Gastroesophageal sphincter (tissue), 3 donors: ENCODE data around the gene WTIP.

Experiments
- CTCF ChIP-seq, 4 experiments: fragments of 200-600 bp in 2 of 4; fragments of 450-650 bp in 2 of 4; sonication (generic) in 1 of 4; IDR thresholded peaks; one replicate each; pipeline ENCODE4 v1.5.1; 2017 to 2019; ENCODE audit warnings: antibody characterized with exemption in 4 of 4, mild to moderate bottlenecking in 2 of 4, moderate library complexity in 2 of 4
- EP300 ChIP-seq: sonication (generic); formaldehyde crosslinking; IDR thresholded peaks from one replicate; pipeline ENCODE4 v1.6.1; 2017; ENCODE audit warnings: antibody characterized with exemption, mild to moderate bottlenecking
- POLR2A ChIP-seq, 2 donors: fragments of 450-650 bp; IDR thresholded peaks; one replicate each; pipeline ENCODE4 v1.6.1; 2017; ENCODE audit warnings: antibody characterized with exemption in 2 of 2, mild to moderate bottlenecking in 2 of 2, moderate library complexity in 1 of 2
- POLR2AphosphoS5 ChIP-seq: sonication (generic); formaldehyde crosslinking; IDR thresholded peaks from one replicate; pipeline ENCODE4 v1.6.1; 2017; ENCODE audit warnings: antibody characterized with exemption

GRCh38 chr19:34495416-34495815 is 13.9 kb downstream of the WTIP start:
- TF ChIP-seq CTCF (IDR thresholded peaks at IDR 0.05) (no peak), EP300 (no peak), POLR2A (IDR thresholded peaks at IDR 0.05) (no peak), POLR2AphosphoS5 (no peak)
